ENCODE measurements around the gene MAGI1.

GRCh38 chr3:65851827-65852226 lies 186.9 kb downstream of the MAGI1 start:
- TF ChIP-seq CTCF (IDR thresholded peaks at IDR 0.05): no peak
- TF ChIP-seq JAZF1 (CRISPR knock-in tag; IDR thresholded peaks at IDR 0.05): no peak
- TF ChIP-seq ZNF423 (CRISPR knock-in tag; IDR thresholded peaks at IDR 0.05): no peak
- no peak for TF ChIP-seq USF2 (CRISPR knock-in tag; IDR thresholded peaks at IDR 0.05)
- no peak for TF ChIP-seq KAT7 (CRISPR knock-in tag; IDR thresholded peaks at IDR 0.05; ENCODE audit: borderline replicate concordance)
- no peak for TF ChIP-seq AFF4 (CRISPR knock-in tag; IDR thresholded peaks at IDR 0.05; ENCODE audit: borderline replicate concordance)
- TF ChIP-seq ZSCAN18 (CRISPR knock-in tag; IDR thresholded peaks at IDR 0.05): no peak

Data from WTC11 (cell line).